Measurements from ENCODE around the gene B3GALNT2. TPM values are rescaled to one million over a fixed set of nuclear protein-coding genes. Genes with fewer than 3 reads are reported as not detected.

Gene B3GALNT2
- total and polyA plus RNA-seq, 2 donors (not counting 1 experiment from before 2014, with no cell fraction given): 5.6 to 12.2 TPM

- Mint-ChIP-seq H3K27ac (no peak overlapping the region), H3K27me3 (no peaks in the 10 kb centered on the region), H3K9me3 (ENCODE audit: insufficient read depth) (no peaks in the 10 kb centered on the region), H3K4me1 (no peaks in the 10 kb centered on the region), H3K4me3 (no peak overlapping the region)
- no peak overlapping the region for H3K27ac ChIP-seq (ENCODE audit: low read length in 2 of 2)
- intact Hi-C loops (cut with micrococcal nuclease): loop anchor here (10.0 kb wide), 1 partner anchor 247 kb away; the partner anchor contains the start of gene RBM34
- ChIA-PET POLR2A (no interaction called here), CTCF (interaction anchor here (5.5 kb wide), 1 partner anchor 161 kb away, joined by 141 read pairs; no protein-coding TSS in a partner anchor)
- peaks cover 0 to 5% of the 10 kb centered on the region in 2 experiments for H3K36me3 ChIP-seq (replicated peaks in 1 of 2; ENCODE audit: control extremely low read depth in 1 of 2, control insufficient read depth in 1 of 2, extremely low read depth in 1 of 2, insufficient read depth in 2 of 2, low read length in 1 of 2)
- H3K4me2 ChIP-seq (replicated peaks; ENCODE audit: low read depth, low read length, poor library complexity, severe bottlenecking): no peak overlapping the region
- TF ChIP-seq CTCF (IDR thresholded peaks at IDR 0.05) (no peak), EZH2 (IDR thresholded peaks at IDR 0.05; ENCODE audit: borderline replicate concordance, insufficient read depth, low read depth, low read length, poor library complexity, severe bottlenecking) (no peak)
- H3K4me3 ChIP-seq (ENCODE audit: control extremely low read depth in 1 of 5, extremely low read depth in 1 of 5, insufficient read depth in 1 of 5, low read depth in 2 of 5, low read length in 4 of 5): no peak overlapping the region
- H2AFZ ChIP-seq (ENCODE audit: insufficient read depth, low read depth, low read length, poor library complexity, severe bottlenecking): no peak overlapping the region
- no peaks in the 10 kb centered on the region for H3K27me3 ChIP-seq (replicated peaks in 1 of 4; ENCODE audit: control extremely low read depth in 1 of 4, control insufficient read depth in 3 of 4, insufficient read depth in 4 of 4, low read length in 3 of 4)
- no peaks in the 10 kb centered on the region for H3K9me3 ChIP-seq (ENCODE audit: control extremely low read depth in 1 of 3, control insufficient read depth in 2 of 3, insufficient read depth in 1 of 3, low read length in 2 of 3)
- H3K79me2 ChIP-seq (ENCODE audit: control insufficient read depth, insufficient read depth, low read length): no peaks in the 10 kb centered on the region
- ATAC-seq (ENCODE audit: low read depth) (no peak), DNase-seq (no peak)
- H3K4me1 ChIP-seq (ENCODE audit: control insufficient read depth in 2 of 2, insufficient read depth in 2 of 2, low read length in 2 of 2): no peaks in the 10 kb centered on the region
- H3K9ac ChIP-seq (ENCODE audit: low read length): no peak overlapping the region
- 76% methylated on average over 3 of the region's 5 CpGs for WGBS (ENCODE audit: insufficient coverage)
- no peaks in the 10 kb centered on the region for H4K20me1 ChIP-seq (ENCODE audit: control insufficient read depth, insufficient read depth, low read length, poor library complexity, severe bottlenecking)
Measured at GRCh38 chr1:235411489-235412486, 92.5 kb downstream of the B3GALNT2 start.

DNA sequence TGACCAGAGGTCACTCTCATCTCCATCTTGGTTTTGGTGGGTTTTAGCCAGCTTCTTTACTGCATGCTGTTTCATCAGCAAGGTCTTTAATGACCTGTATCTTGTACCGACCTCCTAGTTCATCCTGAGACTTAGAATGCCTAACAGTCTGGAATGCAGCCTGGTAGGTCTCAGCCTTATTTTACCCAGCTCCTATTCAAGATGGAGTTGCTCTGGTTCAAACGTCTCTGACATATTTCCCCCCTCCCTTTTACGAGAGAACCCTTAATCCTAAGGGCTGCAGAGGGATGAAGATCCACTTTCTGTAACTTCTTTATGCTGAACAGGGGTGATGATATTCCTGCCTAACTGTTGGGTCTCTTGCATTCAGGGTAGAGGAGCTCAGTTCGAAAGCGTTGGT, 93.8 kb downstream of the B3GALNT2 start:
- no peak overlapping the region for H3K4me3 ChIP-seq (ENCODE audit: control extremely low read depth in 1 of 5, extremely low read depth in 1 of 5, insufficient read depth in 1 of 5, low read depth in 2 of 5, low read length in 4 of 5)
- H3K27ac ChIP-seq (ENCODE audit: low read length in 2 of 2): no peak overlapping the region
- Mint-ChIP-seq H3K4me3 (no peak overlapping the region), H3K4me1 (no peaks in the 10 kb centered on the region), H3K27ac (no peak overlapping the region), H3K27me3 (no peaks in the 10 kb centered on the region), H3K9me3 (ENCODE audit: insufficient read depth) (no peaks in the 10 kb centered on the region)
- H4K20me1 ChIP-seq (ENCODE audit: control insufficient read depth, insufficient read depth, low read length, poor library complexity, severe bottlenecking): no peaks in the 10 kb centered on the region
- ATAC-seq (ENCODE audit: low read depth) (no peak), DNase-seq (no peak)
- H2AFZ ChIP-seq (ENCODE audit: insufficient read depth, low read depth, low read length, poor library complexity, severe bottlenecking): no peak overlapping the region
- no peaks in the 10 kb centered on the region for H3K27me3 ChIP-seq (replicated peaks in 1 of 4; ENCODE audit: control extremely low read depth in 1 of 4, control insufficient read depth in 3 of 4, insufficient read depth in 4 of 4, low read length in 3 of 4)
- intact Hi-C loops (cut with micrococcal nuclease): loop anchor here (10.0 kb wide), 1 partner anchor 246 kb away; the partner anchor contains the start of gene RBM34
- ChIA-PET CTCF (no interaction called here), POLR2A (no interaction called here)
- peaks cover 0 to 5% of the 10 kb centered on the region in 2 experiments for H3K36me3 ChIP-seq (replicated peaks in 1 of 2; ENCODE audit: control extremely low read depth in 1 of 2, control insufficient read depth in 1 of 2, extremely low read depth in 1 of 2, insufficient read depth in 2 of 2, low read length in 1 of 2)
- H3K9me3 ChIP-seq (ENCODE audit: control extremely low read depth in 1 of 3, control insufficient read depth in 2 of 3, insufficient read depth in 1 of 3, low read length in 2 of 3): no peaks in the 10 kb centered on the region
- no peaks in the 10 kb centered on the region for H3K4me1 ChIP-seq (ENCODE audit: control insufficient read depth in 2 of 2, insufficient read depth in 2 of 2, low read length in 2 of 2)
- H3K9ac ChIP-seq (ENCODE audit: low read length): no peak overlapping the region
- H3K4me2 ChIP-seq (replicated peaks; ENCODE audit: low read depth, low read length, poor library complexity, severe bottlenecking): no peak overlapping the region
- TF ChIP-seq EZH2 (IDR thresholded peaks at IDR 0.05; ENCODE audit: borderline replicate concordance, insufficient read depth, low read depth, low read length, poor library complexity, severe bottlenecking): no peak
- TF ChIP-seq CTCF (IDR thresholded peaks at IDR 0.05): no peak
- H3K79me2 ChIP-seq (ENCODE audit: control insufficient read depth, insufficient read depth, low read length): no peaks in the 10 kb centered on the region
- WGBS (ENCODE audit: insufficient coverage): 100% methylated on average over 1 of the region's 5 CpGs
